Activated CD8-positive, alpha-beta memory T cell treated with anti-CD3 and anti-CD28 coated beads for 4 hours (primary cell): ENCODE data around the gene KCNE4.

ENCODE experiments used
- DNase-seq, 2 donors: peaks; one replicate each; pipeline ENCODE4 v3.0.0-alpha.2; 2020; ENCODE audit warnings: low read depth in 2 of 2

The KCNE4 gene

DNA sequence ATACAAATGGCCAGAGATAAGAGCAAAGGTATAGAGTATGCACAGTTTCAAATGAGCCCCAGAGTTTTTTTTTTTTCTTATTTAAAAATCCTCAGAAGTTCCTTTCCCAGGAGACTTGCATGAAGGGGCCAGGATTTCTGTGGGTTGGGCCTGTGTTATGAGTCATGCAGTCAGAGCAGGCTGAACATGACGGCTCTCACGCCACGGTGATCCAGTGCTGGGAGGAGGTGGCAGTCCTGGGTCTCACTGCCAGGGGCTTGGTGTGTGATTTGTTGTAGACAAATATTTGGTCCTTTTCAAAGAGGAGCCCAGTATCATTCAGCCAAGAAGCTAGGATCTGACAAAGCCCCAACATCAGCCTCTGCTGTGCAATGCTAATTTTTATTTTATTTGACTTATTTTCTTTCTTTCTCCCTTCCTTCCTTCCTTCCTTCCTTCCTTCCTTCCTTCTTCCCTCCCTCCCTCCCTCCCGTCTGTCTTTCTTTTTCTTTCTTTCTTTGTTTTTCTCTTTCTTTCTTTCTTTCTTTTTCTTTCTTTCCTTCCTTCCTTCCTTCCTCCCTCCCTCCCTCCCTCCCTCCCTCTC is 10.4 kb upstream of the KCNE4 start:
- no peak for DNase-seq

DNA sequence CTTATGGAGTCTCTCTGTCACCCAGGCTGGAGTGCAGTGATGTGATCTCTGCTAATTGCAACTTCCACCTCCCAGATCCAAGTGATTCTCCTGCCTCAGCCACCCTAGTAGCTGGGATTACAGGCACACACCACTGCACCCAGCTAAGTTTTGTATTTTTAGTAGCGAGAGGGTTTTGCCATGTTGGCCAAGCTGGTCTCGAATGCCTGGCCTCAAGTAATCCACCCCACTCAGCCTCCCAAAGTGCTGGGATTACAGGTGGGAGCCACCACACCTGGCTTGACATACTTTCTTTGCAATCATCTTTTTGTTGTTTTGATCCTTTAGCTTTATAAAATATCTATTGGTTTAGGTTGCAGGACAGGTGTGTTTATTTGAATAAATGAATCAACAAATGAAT is 9.7 kb upstream of the KCNE4 start:
- DNase-seq, result no peak

DNA sequence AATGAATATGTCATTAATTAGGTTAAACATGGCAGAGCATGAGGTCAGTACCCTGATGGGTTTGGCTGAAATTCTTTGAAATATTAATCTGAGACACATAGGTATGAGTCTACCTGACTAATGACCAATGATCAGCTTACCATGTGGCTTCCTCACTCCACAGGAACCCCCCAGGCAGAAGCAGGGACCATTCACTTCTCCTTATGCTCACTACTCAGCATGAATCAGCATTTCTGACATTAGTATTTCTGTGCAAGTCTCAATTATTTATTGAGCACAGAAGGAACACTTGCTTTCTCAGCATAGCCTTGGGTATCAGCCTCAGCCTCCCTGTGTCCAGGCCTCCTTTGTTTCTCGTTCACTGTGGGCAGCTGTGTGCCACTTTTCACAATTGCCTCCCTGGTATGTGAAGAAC is 9.3 kb upstream of the KCNE4 start:
- no peak for DNase-seq

DNA sequence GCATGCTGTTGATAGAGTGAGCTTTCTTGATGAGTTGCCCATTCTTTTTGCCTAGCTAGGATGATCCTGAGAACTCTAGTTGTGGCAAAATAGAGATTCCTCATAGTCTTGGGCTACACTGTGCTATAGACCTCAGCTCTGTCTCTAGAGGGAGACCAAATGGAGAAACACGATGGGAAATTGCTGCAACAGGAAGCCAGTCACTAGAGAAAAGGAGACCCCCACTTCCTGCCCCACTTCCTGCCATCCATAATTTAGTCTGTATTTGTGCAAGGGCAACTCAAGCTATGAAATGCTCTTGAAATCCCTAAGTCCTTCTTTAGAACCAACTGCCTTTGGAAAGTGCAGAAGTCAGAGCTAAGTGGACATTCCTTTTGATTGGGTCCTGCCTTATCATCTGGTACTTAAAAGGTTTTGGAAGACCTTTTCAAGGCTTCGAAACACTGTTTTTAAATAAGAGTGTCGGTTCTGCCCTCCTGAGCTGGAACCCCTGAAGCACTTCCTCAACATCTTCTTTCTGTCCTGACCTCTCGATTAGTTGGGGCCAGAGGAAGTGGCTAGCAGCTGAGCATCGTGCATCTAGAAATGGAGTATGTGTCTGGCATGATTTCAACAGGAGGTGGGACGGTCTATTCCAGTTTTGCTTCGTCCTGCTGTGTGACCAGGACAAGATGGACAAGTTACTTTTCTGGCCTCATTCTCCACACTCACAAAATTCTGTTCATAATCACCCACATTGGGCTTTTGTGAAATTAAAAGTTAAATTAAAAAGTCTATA is 8.6 kb upstream of the KCNE4 start:
- DNase-seq, result no peak

DNA sequence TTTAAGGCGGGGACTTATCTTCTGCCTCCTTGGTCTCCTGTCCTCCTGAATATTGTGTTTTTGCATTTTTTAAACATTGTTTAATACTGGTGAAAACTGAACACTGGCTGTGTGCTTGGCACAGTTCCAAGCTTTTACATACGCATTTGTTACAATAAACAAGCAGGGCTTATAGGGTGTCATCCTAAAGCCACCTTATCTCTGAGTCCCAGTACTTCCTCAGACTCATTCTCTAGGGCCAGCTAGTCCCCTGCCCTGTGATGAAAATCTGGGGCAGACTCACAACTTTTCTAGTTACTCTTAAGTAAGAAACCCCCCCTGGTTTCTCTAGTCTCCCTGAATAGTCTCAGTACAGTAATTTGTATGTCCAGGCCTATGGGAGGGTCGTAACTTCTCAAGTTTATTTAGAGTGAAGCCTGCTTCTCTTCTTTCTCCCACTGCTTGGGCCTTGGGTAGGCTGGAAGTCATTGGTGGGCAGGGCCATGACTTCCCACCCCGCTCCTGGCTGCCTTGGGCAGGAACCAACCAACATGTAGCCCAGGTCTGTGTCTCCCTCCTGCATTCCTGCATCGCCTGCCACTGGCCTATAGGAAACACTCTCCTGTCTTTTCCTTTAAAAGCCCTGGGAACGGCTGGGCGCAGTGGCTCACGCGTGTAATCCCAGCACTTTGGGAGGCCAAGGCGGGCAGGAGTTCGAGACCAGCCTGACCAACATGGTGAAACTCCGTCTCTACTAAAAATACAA is 7.7 kb upstream of the KCNE4 start:
- no peak for DNase-seq

DNA sequence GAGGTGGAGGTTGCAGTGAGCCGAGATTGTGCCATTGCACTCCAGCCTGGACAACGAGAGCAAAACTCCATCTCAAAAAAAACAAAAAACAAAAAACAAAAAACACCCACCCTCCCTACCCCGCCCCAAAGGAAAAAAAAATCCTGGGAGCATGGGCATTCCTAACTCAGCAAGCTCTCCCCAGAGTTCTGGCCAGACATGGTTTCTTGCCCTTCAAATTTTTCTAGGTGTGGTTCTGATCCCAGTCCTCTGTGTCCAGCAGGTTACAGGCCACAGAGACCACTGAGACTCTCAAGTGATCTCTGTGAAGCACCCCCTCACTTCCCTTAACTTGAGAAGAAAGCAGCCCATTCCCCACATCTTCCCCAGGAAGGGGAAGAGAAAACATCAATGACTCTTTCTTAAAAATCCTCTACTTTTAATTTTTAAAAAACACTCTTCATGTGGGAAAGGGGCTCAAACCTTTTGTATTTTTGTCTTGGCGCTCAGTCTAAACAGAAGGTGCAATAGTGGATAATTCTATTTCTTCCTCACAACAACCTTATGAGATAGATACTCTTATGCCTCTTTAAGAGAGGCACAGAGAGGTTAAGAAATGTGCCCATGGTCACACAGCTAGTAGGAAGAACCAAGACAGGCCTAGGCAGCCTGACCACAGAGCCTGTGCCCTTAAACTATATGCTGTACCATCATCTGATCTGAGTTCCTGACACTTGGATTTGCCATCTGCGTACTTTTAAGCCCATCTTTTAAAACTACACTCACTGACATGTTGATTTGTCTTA is 6.9 kb upstream of the KCNE4 start:
- no peak for DNase-seq

DNA sequence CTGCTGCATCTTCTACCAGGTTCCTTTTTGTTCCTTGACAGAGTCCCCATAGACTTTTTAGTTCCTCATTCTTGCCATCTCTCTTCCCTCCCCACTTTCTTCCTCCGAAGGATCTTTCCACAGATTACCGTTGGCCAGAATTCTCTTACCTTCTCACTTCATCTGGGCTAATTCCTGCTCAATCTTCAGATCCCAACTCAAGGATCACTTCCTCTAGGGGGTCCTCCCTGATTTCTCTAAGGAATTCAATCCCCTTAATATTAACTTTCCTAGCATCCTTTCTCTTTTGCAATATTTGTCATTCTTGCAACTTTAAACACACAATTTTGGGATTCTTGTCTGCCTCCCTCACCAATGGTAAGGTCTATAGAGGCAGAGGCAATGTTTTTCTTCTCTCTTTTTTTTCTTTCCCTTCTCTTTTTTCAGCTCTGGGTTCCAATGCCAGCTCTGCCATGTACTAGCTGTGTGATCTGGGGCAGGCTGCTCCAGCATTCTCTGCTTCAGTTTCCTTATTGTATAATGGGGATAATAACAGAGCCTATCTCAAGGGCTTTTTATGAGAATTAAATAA is 5.4 kb upstream of the KCNE4 start:
- DNase-seq, result no peak

DNA sequence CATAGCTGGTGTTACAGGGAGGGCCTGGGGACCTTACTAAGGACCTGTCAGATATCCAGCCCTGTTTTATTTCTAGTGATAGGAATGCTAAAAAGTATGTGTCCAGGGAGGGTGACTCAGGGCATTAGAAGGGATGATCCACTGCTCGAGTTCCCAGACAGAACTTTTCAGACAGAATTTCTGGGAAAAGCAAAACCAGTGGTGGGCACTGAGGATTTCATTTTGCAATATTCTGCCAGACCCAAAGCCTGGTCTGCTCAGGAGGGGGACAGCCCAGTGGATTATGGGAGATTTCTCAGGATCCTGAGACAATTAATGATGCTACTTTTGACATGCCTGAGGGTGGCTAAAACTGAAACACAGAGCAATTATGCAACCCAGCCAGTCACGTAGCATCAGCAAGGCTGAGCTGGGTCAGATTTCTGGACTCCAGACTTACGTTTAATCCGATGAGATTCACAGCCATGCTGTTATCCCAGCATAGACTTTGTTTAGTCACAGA is 4.7 kb upstream of the KCNE4 start:
- no peak for DNase-seq

DNA sequence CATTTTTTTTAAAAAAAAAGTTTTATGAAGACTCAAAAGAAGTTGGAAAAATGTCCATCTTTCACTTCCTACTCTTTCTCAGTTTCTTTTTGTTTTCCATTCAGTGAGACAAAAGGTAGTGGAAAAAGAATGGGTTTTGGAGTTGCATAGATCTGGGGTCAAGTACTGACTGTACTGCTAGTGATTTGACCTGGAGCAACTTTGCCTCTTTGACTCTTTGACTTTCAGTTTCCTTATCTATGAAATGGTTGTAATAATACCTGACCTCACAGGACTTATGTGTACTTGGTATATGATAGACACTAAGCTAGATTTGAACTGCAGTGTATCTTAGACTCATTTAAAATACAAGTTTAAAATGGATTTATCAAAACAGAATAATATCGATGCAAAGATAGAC is 3.5 kb upstream of the KCNE4 start:
- DNase-seq, result no peak

DNA sequence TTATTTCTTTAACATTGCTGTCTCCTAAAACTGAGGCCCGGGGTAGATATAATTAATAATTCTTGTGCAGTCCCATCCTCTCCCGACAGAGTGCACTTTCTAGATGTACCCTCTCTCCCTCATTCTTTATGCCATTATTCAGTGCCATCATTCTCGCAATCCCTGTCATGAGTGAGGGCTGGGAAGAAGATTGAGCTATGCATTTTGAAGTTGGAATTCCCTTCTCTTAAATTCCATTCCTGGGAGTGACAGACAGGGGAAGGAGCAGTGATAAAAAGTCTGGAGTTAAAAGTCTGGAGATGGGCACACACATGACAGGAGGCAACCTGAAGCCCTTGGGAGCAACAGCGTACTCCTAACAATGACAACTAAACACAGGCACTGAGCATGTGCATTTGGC is 2.6 kb upstream of the KCNE4 start:
- no peak for DNase-seq

DNA sequence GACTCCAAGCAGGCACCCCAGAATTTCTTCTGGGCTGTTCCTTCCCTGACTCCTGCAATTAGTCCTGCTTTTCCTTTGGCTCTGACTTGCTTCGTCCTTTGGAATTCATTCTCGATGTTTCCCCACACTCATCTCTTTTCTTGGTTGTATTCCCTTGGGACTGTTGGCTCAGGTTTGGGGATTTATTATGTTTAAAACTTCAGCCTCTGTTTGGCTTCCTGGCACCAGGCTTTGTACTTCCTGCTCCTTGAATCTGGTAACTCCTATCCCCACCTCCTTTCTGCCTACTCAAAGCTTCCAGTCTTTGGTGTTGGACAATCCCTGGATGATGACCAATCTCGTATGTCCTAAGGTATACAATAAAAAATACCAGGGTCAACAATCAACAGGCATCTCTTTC is 1.8 kb upstream of the KCNE4 start:
- DNase-seq, result no peak

DNA sequence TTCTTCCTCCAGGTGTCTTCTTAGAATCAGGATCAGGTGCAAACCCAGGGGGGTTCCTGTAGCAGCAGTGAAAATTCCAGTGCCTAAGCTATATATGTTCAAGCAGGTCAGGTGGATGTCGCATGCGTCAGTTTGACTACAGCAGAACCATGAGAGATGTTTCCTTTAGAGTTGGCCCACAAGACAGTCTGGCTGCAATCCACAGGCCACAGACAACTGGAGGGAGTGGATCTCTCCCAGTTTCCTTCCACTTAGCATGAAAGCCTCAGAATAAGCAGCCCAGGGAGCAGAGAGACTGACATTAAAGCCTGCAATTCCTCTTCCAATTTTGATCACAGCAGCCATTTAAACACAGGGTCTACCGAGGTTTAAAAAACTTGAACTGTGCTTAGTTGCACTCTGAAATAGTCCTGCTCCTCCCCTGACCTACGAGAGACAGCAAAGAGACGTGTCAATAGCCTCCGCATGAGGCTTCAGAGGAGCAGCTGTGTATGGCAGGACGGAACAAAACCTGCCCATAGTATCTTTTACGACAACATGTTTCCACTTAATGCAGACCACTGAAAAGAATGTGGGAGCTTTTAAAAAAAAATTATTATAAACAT is 988 bp upstream of the KCNE4 start:
- no peak for DNase-seq

DNA sequence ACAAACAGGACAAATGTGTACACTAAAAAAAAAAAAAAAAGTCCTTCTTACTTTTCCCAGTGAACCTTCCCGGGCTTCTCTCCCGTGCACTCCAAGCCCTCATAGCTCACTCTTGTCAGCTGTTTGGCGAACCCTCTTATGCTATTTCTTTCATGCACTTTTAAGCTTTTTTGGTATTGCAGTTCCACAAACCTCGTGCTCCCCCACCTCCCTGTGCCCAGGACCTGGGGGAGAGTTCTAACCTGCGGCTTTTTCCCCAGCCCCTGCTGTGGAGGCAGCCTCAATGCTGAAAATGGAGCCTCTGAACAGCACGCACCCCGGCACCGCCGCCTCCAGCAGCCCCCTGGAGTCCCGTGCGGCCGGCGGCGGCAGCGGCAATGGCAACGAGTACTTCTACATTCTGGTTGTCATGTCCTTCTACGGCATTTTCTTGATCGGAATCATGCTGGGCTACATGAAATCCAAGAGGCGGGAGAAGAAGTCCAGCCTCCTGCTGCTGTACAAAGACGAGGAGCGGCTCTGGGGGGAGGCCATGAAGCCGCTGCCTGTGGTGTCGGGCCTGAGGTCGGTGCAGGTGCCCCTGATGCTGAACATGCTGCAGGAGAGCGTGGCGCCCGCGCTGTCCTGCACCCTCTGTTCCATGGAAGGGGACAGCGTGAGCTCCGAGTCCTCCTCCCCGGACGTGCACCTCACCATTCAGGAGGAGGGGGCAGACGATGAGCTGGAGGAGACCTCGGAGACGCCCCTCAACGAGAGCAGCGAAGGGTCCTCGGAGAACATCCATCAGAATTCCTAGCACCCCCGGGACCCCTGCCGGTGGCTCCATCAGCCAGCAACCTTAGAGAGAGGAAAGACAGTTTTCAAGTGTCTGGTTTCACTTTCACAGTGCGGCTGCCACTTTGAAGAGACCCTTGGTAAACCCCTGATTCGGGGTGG is 826 bp downstream of the KCNE4 start:
- DNase-seq, result no peak

DNA sequence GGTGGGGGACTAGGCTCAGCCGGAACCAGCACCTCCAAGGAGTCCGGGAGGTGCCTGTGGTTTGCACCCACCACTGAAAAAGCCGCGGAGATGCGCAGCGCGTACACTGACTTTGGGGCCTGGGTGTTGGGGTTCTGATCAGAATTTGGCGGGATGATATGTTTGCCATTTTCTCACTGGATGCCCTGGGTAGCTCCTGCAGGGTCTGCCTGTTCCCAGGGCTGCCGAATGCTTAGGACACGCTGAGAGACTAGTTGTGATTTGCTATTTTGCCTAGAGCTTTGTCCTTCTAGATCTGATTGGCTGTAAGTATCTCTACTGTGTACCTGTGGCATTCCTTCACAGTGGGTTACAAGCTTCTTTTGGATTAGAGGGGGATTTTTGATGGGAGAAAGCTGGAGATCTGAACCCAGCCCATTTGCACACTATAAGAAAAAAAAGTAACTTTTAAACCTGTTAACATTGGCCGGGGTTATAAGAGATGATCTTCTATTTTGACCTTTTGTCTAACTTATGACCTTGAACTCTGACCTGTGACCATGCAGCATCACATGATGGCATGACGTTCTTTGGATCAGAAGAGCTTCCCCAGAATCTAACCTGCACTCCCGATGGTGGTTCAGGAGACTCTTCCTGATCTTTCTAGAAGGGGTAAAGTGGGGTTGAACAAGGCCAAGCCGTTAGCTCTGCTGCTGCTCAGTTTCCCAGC is 1.6 kb downstream of the KCNE4 start:
- no peak for DNase-seq

DNA sequence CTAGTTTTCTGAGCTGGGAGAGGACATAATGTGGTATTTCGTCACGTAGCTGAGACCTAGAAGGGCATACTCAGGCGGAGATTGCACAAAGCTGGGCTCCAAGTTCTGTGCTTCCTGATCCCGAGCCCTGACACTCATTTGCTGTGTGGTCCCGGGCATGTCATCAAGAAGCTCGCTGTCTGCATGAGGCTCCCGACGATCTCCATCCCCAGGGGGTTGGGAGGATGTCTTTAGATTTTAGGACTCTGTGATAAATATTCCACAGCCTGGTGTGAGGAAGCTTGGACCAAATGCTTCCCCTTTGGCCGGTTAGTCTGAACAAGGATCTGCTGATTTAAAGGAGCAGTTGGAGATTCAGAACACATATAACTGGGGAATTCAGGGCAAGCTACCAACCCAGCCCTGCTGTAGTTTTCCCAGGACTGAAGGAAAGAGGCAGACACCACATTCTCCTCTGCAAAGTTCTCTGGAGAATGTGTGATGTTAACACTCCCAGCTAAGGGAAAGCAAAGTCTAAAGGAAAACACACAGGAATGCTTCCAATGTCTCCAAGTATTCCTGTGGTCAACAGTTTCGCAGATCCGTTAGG is 2.3 kb downstream of the KCNE4 start:
- DNase-seq, result no peak

DNA sequence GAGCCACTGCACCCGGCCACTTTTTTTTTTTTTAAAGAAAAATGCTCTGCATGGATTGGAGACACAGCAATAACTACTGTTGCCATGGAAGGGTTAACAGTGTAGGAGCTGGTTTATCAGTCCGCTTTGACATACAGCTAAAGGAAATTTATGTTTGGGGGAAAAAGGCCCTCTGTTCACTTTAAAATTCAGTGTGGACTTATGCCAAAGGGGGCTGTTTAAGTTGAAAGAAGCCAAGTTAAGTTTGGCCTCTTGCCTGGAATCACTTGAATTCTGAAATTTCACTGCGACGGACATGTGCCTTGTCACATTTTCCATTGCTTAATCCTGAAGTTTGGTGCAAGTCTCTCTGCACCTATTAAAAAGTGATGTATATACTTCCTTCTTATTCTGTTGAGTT is 3.1 kb downstream of the KCNE4 start:
- DNase-seq, result no peak

DNA sequence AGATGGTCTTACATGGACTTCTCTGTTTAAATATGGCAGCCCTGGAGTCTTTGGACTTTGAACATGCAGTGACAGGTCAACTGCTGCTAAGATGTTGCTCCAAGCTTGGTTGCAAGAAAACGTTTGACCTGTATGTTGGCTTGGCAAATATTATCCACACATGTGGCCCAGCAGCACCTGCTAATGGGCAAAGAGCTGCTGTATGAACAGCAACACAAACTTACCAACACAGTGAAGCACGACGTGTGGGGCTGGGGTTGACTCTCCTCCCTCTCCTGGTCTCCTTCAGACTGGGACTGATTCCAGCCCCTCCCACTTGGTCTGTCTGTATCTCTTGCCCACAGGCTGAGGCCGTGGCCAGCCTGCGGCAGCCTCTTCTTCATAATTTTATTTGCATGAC is 3.8 kb downstream of the KCNE4 start:
- no peak for DNase-seq

DNA sequence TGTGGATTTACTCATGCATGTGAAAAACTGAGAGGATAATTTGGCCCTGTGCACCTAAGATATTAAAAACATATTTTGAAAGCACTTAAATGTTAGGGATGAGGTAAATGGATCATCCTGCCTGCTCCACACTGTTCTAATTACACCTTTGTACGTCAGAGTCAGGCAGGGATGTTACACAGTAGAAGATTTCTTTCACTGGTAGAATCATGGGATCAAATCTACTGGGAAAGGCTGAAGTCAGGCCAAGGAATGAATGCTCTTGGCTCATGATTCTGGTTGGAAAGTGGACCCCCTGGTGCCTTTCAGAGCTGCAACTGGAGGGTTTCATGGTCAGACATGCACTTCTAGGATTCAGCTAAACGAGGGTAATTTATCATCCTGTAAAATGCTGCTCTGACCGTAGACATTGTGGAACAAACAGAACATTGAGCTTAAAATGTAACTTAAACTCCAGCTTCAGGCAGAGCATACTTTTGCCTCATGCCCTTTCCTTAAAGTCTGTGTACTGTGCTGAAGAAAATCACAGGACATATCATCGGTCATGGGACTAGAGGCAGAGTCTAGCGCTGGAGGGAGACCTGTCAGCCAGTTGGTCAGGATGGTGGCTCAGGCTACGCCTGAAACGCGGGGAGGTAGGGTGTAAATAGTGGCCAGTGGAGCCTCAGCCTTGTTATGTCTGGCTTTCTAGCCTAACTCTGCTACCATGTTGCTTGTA is 4.9 kb downstream of the KCNE4 start:
- no peak for DNase-seq

DNA sequence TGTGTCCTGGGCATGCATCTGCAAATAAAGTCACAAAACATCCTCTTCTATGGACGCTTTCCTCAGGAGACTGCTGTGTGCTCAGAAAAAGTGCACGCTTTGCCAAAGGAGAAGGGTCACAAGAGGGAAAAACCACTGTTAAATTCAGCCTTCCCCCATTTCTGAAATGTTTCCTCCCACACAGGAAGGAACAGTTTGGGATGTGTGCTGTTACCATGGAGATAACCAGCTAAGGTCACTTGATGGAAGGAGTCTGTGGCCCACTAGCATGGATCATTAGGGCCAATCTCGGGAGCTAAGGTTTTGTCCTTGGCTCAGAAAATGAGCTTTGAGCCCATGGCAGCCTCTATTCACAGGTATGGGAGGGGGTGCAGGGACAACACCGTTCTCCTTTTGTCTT is 5.6 kb downstream of the KCNE4 start:
- DNase-seq, result no peak
